Ascending aorta (tissue), 2 donors: ENCODE measurements around the gene GLIS2. TPM values are rescaled to one million over a fixed set of nuclear protein-coding genes. Genes with fewer than 3 reads are reported as not detected.

Experiments
- DNase-seq, 2 donors: peaks; one replicate each; pipeline ENCODE4 v3.0.0-alpha.2; 2019; ENCODE audit warnings: low spot score in 2 of 2
- H3K27ac ChIP-seq, 2 donors: fragments of 200-600 bp; sonication (generic); one replicate each; pipeline ENCODE4 v1.5.1; 2016 to 2017; ENCODE audit warnings: mild to moderate bottlenecking in 1 of 2
- H3K27me3 ChIP-seq: fragments of 200-600 bp; sonication (generic); one replicate; pipeline ENCODE4 v1.5.1; 2017
- H3K36me3 ChIP-seq, 2 donors: fragments of 200-600 bp; sonication (generic); one replicate each; pipeline ENCODE4 v1.5.1; 2016
- H3K4me1 ChIP-seq, 2 donors: fragments of 200-600 bp; sonication (generic); one replicate each; pipeline ENCODE4 v1.5.1; 2016 to 2017; ENCODE audit warnings: mild to moderate bottlenecking in 1 of 2
- H3K4me3 ChIP-seq, 2 donors: fragments of 200-600 bp; sonication (generic); one replicate each; pipeline ENCODE4 v1.5.1; 2016 to 2017; ENCODE audit warnings: mild to moderate bottlenecking in 1 of 2
- H3K9me3 ChIP-seq, 2 donors: fragments of 200-600 bp; sonication (generic); one replicate each; pipeline ENCODE4 v1.5.1; 2016
- intact Hi-C: fragments of 100-400 bp; cut with DNase I; formaldehyde crosslinking; loops from one replicate; pipeline ENCODE4 v1.15.1; 2023
- total RNA-seq: library from RNA; depleted of rRNA; stranded (reverse); fragments of >200 nt; gene quantifications from one replicate; pipeline ENCODE4 v1.1.0, GENCODE V29; 2016
- TF ChIP-seq, protein P1 (sequence below), 3 experiments: fragments of 200-600 bp in 2 of 3; fragments of 450-650 bp in 1 of 3; sonication (generic) in 2 of 3; IDR thresholded peaks; one replicate each; pipeline ENCODE4 v1.5.1; 2016 to 2019; ENCODE audit warnings: antibody characterized with exemption in 3 of 3, mild to moderate bottlenecking in 1 of 3, moderate library complexity in 1 of 3

The GLIS2 gene
- total RNA-seq, 1 donor from 2014 or later: 16.8 TPM

DNA sequence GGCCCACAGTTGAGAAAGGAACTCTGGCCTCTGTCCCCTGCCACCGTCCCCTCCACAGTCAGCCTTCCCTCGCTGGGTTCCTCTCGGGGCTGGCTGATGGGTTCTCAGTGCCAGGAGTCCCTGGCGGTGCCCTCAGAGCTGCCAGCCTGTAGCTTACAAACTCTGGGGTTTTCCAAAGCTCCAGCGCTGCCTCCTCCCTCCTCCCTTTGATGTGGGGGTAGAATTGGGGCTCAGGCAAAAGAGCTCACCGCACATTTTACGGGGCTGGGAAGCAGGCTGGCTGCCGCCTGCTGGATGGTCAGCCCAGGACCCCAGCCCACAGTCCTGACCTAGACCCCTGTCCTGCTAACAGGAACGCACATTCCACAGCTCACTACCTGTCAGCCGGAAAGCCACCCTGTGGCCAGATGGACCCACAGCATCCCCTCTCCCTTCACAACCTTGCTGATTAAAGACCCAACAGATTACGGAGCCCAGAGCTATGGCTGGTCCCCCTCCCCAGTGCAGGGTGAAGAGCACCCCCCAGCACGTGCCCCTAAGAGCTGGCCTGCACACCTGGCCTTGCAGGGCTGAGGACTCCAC is 61.8 kb downstream of the GLIS2 start:
- intact Hi-C loops: loop anchor here (5.0 kb wide), 1 partner anchor 1355 kb away; the partner anchor contains the start of genes HCFC1R1, THOC6 and TNFRSF12A
- H3K9me3 ChIP-seq: no peaks in the 10 kb centered on the region
- peak in 1 of 2 donors; percentile 72 for DNase-seq
- H3K27ac ChIP-seq: peak overlapping the region; percentile 94 to 99
- H3K4me3 ChIP-seq: peak overlapping the region; percentile 40 to 64
- TF ChIP-seq, protein P1, sequence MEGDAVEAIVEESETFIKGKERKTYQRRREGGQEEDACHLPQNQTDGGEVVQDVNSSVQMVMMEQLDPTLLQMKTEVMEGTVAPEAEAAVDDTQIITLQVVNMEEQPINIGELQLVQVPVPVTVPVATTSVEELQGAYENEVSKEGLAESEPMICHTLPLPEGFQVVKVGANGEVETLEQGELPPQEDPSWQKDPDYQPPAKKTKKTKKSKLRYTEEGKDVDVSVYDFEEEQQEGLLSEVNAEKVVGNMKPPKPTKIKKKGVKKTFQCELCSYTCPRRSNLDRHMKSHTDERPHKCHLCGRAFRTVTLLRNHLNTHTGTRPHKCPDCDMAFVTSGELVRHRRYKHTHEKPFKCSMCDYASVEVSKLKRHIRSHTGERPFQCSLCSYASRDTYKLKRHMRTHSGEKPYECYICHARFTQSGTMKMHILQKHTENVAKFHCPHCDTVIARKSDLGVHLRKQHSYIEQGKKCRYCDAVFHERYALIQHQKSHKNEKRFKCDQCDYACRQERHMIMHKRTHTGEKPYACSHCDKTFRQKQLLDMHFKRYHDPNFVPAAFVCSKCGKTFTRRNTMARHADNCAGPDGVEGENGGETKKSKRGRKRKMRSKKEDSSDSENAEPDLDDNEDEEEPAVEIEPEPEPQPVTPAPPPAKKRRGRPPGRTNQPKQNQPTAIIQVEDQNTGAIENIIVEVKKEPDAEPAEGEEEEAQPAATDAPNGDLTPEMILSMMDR (IDR thresholded peaks at IDR 0.05): no peak
- peaks cover 21 to 28% of the 10 kb centered on the region in 2 donors for H3K36me3 ChIP-seq
- H3K4me1 ChIP-seq: peaks cover 60 to 71% of the 10 kb centered on the region in 2 donors
- no peaks in the 10 kb centered on the region for H3K27me3 ChIP-seq

DNA sequence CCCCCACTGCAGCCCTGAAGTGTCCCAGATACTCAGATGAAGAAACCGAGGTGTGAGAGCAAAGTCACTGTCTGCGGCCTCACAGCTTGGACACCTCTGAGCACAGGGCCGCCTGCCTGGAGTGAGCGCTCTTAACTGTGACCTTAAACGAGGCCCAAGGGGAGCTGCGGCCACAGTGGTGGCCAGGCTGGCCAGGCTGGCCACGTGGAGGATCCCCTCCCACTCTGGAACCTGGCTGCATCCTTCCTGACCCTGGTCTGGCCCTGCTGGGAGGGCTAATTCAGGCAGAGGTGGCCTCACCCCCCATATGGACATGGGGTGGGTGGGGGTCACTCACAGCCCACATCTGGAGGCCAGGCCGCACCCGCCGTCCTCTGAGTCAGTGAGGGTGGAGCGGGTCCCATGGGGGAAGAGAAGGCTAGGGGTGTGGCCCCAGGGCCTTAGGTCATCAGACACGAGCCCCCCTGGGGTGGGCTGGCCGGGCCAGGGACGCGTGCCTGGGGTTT is 62.3 kb downstream of the GLIS2 start:
- peaks cover 63 to 76% of the 10 kb centered on the region in 2 donors for H3K4me1 ChIP-seq
- TF ChIP-seq, protein P1 (IDR thresholded peaks at IDR 0.05): no peak

DNA sequence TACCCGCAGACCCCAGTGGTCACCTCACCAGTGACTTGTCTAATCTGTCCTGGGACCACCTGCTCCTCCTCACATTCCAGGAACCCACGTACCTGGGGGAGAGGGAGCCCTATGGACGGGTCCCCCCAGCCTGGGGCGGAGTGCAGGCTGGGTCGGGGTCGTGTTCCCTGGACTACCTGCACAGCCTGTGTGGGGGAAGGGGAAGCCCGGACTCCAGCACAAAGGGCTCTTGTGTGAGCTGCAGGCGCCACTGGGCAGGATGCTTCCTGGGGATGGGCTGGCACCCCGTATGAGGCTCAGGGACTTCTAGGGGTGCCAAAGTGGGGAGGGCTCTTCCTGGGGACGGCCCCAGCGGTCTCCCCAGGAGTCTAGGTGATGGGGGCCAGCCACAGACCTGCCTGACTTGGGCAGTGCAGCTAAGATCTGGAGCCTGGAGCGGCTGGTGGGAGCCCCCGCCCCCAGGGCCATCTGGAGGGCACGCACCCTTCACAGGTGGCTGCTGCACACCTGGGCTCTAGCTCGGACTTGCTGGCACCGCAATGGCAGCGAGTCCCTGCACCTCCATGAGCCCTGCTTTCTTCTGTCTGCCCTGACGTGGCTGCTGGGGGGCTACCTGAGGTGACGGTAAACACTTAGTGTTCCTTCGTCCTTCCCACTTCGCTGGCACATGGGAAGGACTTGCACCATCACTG is 63.3 kb downstream of the GLIS2 start:
- H3K36me3 ChIP-seq: peaks cover 35 to 43% of the 10 kb centered on the region in 2 donors
- intact Hi-C loops: loop anchor here (5.0 kb wide), 1 partner anchor 1357 kb away; the partner anchor contains the start of genes HCFC1R1, THOC6 and TNFRSF12A
- TF ChIP-seq, protein P1 (IDR thresholded peaks at IDR 0.05): no peak
- peaks cover 64 to 84% of the 10 kb centered on the region in 2 donors for H3K4me1 ChIP-seq
- peak overlapping the region in 1 of 2 donors; percentile 64 for H3K4me3 ChIP-seq
- no peaks in the 10 kb centered on the region for H3K9me3 ChIP-seq
- H3K27ac ChIP-seq: peak overlapping the region; percentile 94 to 99
- peak in 1 of 2 donors; percentile 62 for DNase-seq
- no peaks in the 10 kb centered on the region for H3K27me3 ChIP-seq

More for the DNA sequence above, 62.3 kb downstream of the GLIS2 start:
- peak in 1 of 2 donors; percentile 88 for DNase-seq
- intact Hi-C loops: loop anchor here (5.0 kb wide), 1 partner anchor 1356 kb away; the partner anchor contains the start of genes HCFC1R1, THOC6 and TNFRSF12A
- H3K27ac ChIP-seq: peak overlapping the region; percentile 94 to 99
- H3K9me3 ChIP-seq: no peaks in the 10 kb centered on the region
- no peaks in the 10 kb centered on the region for H3K27me3 ChIP-seq
- H3K36me3 ChIP-seq: peaks cover 26 to 34% of the 10 kb centered on the region in 2 donors
- H3K4me3 ChIP-seq: peak overlapping the region in 1 of 2 donors; percentile 64

DNA sequence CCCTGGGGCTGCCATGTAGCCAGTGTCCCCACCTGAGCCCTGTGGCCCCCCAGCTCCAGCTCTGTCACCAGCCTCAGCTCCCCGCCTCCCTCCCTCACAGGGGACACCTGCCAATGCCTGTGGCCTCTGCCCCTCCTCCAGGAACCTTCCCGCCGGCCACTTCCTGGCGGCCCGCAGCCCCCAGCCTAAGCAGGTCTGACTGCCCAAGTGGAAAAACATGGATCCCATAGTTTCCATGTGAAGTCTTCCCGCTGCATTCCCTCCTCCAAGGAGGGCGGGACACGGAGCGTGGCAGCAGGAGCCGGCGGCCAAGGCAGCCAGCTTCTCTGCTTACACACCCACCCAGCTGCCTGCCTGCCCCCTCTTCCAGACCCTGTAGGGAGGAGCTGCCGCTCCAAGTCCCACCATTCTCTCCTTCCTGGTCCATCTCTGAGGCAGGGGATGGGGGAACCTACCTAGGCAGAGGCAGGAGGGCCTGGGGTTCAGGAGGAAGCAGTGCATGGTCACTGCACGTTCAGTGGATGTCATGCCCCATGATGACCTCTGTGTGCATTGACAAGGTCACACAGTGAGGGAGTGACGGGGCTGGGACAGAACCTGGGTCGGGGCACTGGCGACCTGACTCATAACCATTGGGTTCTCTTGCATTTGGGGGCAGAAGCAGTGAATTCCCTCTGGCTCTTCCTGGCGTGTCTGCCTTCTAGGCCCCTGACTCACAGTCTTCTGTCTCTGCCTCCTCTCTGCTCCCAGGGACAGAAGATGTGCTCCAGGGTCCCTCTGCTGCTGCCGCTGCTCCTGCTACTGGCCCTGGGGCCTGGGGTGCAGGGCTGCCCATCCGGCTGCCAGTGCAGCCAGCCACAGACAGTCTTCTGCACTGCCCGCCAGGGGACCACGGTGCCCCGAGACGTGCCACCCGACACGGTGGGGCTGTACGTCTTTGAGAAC is 64.5 kb downstream of the GLIS2 start:
- intact Hi-C loops: no loop called here
- TF ChIP-seq, protein P1 (IDR thresholded peaks at IDR 0.05): no peak
- H3K27ac ChIP-seq: peak overlapping the region; percentile 94 to 99
- peaks cover 61 to 85% of the 10 kb centered on the region in 2 donors for H3K4me1 ChIP-seq
- peaks cover 35 to 47% of the 10 kb centered on the region in 2 donors for H3K36me3 ChIP-seq
- no peaks in the 10 kb centered on the region for H3K9me3 ChIP-seq
- H3K27me3 ChIP-seq: no peaks in the 10 kb centered on the region
- peak overlapping the region in 1 of 2 donors; percentile 33 for H3K4me3 ChIP-seq
- DNase-seq: peak in 1 of 2 donors; percentile 86
